HG03039 (cell line): ENCODE data around the gene TPBGL.

Experiments
- ATAC-seq: cut with Tn5 transposase; IDR thresholded peaks from one replicate; pipeline ENCODE4 v1.9.1; 2021; ENCODE audit warnings: mild to moderate bottlenecking, moderate library complexity; ENCODE audit not compliant: unreplicated experiment

TPBGL gene

DNA sequence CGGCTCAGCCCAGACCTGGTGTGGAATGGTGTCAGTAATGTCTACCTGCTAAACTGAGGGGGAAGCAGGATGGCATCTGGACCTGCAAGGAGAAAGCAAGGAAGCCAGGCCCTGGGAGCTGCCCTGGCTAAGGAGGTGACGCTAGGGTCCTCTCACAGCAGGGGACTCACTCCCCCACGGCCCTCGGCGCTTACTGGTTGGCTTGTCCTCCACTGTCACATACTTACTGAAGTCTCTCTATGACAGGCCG is 48.9 kb downstream of the TPBGL start:
- no peak for ATAC-seq

DNA sequence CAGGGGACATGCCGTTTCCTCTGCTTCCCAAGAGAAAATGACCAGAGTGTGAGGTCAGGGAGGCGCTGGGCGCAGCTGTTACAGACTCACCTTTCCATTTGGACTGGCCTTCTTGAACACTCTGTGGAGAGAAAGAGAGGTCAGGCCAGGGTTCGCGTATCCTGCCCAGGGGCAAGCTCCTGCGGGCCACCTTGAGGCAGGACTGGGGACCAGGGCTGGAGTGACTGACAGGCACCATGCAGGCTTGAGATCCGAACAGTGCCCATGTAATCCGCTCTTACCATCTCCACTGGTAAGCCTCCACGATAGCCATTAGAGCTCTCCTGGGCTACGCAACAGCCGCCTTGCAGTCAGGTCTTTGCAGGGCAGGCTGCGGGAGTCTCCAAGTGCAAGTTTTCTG is 49.3 kb downstream of the TPBGL start:
- no peak for ATAC-seq

DNA sequence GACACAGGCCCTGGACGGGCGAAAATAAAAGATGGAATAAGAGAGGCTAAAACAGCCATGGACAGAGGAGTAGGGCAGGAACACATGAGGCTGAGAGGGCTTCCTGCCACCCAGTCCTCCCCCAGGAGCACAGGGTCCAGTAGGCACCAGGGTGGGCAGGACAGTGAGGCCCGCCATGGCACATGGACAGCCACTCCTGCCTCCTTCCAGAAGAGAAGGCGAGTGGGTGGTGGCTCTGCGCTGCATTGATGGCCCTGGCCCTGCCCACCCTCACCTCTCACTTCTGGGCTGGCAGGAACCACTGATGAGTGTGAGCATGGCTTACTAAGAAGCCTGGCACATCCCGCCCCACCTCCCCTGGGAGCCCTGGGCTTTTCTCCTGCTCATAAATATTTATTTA is 51.2 kb downstream of the TPBGL start:
- no peak for ATAC-seq

DNA sequence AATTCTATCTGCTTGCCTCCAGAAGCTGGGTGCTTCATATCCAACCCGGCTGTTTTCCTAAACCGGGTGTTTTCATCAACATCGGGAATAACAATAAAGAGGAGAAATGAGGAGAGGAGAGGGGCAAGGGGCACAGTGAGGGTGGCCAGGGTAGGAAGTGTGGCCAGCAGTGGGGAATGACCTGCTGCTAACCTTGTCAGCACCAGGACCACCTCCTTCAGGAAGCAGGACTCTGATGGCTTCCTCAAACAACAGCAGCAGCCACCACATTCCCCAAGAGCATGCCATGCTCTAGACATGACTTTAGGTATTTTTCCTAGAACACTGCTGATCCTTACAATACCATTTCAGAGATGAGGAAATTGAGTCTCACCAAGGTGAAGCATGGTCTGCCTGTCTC is 52.4 kb downstream of the TPBGL start:
- ATAC-seq: no peak
